Activated T-cell treated with anti-CD3 and anti-CD28 coated beads, Interleukin-2, amount 50 U/mL, for 48 hours (primary cell): ENCODE results near the gene SPEF1.

Source experiments
- DNase-seq, 2 experiments: peaks; one replicate each; pipeline ENCODE4 v3.0.0-alpha.2; 2020

SPEF1 gene

DNA sequence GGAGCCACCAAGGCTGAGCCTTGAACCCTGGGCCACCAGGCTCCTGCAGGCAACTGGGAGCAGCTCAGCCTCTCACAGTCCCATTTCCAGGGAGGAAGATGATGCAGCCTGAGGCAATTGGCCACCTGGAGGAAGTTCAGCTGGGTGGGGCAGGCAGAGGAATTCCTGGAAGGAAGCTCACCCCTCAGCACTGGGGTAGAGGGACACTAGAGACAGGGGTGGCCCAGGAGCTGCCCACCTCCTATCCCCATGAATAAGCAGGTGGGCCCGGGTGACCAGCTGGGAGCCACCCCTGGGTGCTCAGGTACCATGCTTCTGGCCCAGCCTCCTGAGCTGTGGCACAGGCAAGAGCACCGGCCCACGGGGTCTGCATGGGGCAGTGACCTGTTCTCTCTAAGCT lies 52.4 kb downstream of the SPEF1 start:
- DNase-seq, result no peak

DNA sequence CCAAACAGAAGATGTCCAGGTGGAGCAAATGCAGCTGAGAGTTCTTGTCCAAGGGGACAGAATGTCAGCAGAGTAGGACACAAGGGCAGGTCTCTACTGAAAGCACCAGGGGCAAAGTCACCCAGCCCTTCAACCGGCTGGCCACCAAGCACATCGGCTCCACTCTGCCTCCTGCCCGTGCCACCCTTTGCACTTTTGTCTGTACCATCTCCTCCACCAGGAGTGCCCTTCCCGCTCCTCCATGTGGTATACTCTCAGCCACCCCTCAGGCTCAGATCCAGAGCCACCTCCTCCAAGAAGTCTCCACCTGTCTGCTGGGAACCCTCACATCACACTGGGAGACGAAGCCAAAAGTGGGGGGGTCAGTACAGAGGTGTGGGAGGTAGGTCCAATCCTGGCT lies 52.9 kb downstream of the SPEF1 start:
- DNase-seq, result no peak
